Measurements from ENCODE around the gene CD300A.

- TF ChIP-seq POLR2A (IDR thresholded peaks at IDR 0.05; ENCODE audit: extremely low read depth, insufficient read length) (no peak), MYC (IDR thresholded peaks at IDR 0.05; ENCODE audit: low read depth, low read length) (no peak), CTCF (IDR thresholded peaks at IDR 0.05; ENCODE audit: low read depth, low read length) (no peak), MAX (IDR thresholded peaks at IDR 0.05; ENCODE audit: low read depth, low read length) (no peak)
Measured at GRCh38 chr17:74525781-74526288, 59.4 kb downstream of the CD300A start.

All from NB4 (cell line).